GM12878 (cell line): ENCODE results near the gene GFPT1. TPM values are rescaled to one million over a fixed set of nuclear protein-coding genes. Genes with fewer than 3 reads are reported as not detected.

Experiments used
- MEF2A ChIP-seq: IDR thresholded peaks from 2 replicates; pipeline ENCODE4 v1.6.1; 2011; ENCODE audit warnings: low read depth, mild to moderate bottlenecking, low read length, moderate library complexity; ENCODE audit not compliant: insufficient read depth
- PRDM15 ChIP-seq: fragments of 450-650 bp; formaldehyde crosslinking; IDR thresholded peaks from 2 replicates; pipeline ENCODE4 v1.4.0; 2020; ENCODE audit warnings: mild to moderate bottlenecking, moderate library complexity
- ZNF592 ChIP-seq: fragments of 450-650 bp; IDR thresholded peaks from 2 replicates; pipeline ENCODE4 v1.6.1; 2017; ENCODE audit warnings: mild to moderate bottlenecking, moderate library complexity
- polyA plus RNA-seq, 11 experiments: library from polyadenylated mRNA; depleted of rRNA in 4 of 11; unstranded in 6 of 11; stranded (reverse) in 5 of 11; fragments of >200 nt; fragmentation: Nextera tagmentation in 4 of 11; fragmentation: Illumina TruSeq in 1 of 11; extraction: Ambion mirVana in 4 of 11; extraction: Trizol in 1 of 11; gene quantifications; 1 replicate in 1 of 11; 2 replicates in 10 of 11; pipeline versions ENCODE4 v1.2.1 to v1.2.3, GENCODE V29; 2011 to 2016; ENCODE audit warnings: inconsistent platforms in 2 of 11, missing spikeins in 2 of 11, low read depth in 1 of 11
- total RNA-seq, 4 experiments: library from RNA; depleted of rRNA in 3 of 4; stranded (reverse); fragments of >200 nt in 3 of 4; fragmentation: Illumina TruSeq in 1 of 4; extraction: Trizol in 1 of 4; gene quantifications; 2 replicates each; pipeline versions ENCODE4 v1.2.1 to v1.2.3, GENCODE V29; 2013 to 2021

GFPT1 gene
- total and polyA plus RNA-seq, 10 of the 15 experiments (the other 5 are each of a cell fraction or from before 2014, with no cell fraction given): 10.1 to 95.2 (median 24.5) TPM

- TF ChIP-seq MEF2A (no peak), PRDM15 (no peak), ZNF592 (no peak)
These were observed 106.1 kb downstream of the GFPT1 start (continued) for GRCh38 chr2:69280796-69281412.
